CD4-positive, alpha-beta memory T cell (primary cell): ENCODE data around the gene GRIFIN. TPM values are rescaled to one million over a fixed set of nuclear protein-coding genes. Genes with fewer than 3 reads are reported as not detected.

Experiments used
- CTCF ChIA-PET: fragments of 350-600 bp; sonication (Branson Sonifier 250); formaldehyde crosslinking; loops from one replicate; lab custom pipeline; 2021; ENCODE audit warnings: inconsistent platforms; ENCODE audit not compliant: partially characterized antibody; lab: Charles Lee
- POLR2A ChIA-PET: fragments of 350-600 bp; sonication (Branson Sonifier 250); formaldehyde crosslinking; loops from one replicate; lab custom pipeline; 2021; ENCODE audit not compliant: partially characterized antibody; lab: Charles Lee
- DNase-seq, 5 donors: peaks; one replicate each; pipeline versions ENCODE4 v3.0.0 to v3.0.0-alpha.2; 2020 to 2022; ENCODE audit warnings: mixed read lengths in 1 of 5
- H3K27ac ChIP-seq: one replicate; pipeline ENCODE4 v1.7.0; 2013; ENCODE audit warnings: low read depth, low read length
- H3K27me3 ChIP-seq: 2 replicates; pipeline ENCODE4 v1.7.0; 2013; ENCODE audit warnings: mild to moderate bottlenecking, low read length, moderate library complexity; ENCODE audit not compliant: insufficient read depth
- H3K36me3 ChIP-seq: 2 replicates; pipeline ENCODE4 v1.7.0; 2013; ENCODE audit warnings: mild to moderate bottlenecking, low read length, moderate library complexity; ENCODE audit not compliant: insufficient read depth
- H3K4me1 ChIP-seq: 2 replicates; pipeline ENCODE4 v1.7.0; 2013; ENCODE audit warnings: mild to moderate bottlenecking, low read length, moderate library complexity; ENCODE audit not compliant: insufficient read depth
- H3K4me3 ChIP-seq, 2 donors: one replicate each; pipeline ENCODE4 v1.7.0; 2013; ENCODE audit warnings: low read length in 2 of 2, mild to moderate bottlenecking in 1 of 2
- H3K9me3 ChIP-seq, 2 donors: one replicate each; pipeline ENCODE4 v1.7.0; 2013; ENCODE audit warnings: low read length in 2 of 2, control low read depth in 1 of 2; ENCODE audit not compliant: control insufficient read depth in 1 of 2
- H3K27ac Mint-ChIP-seq, 7 donors: one replicate each; pipeline ENCODE4 v1.8.0; 2020 to 2021; ENCODE audit warnings: mixed read lengths in 7 of 7, mild to moderate bottlenecking in 6 of 7, inconsistent platforms in 3 of 7, moderate library complexity in 3 of 7
- H3K27me3 Mint-ChIP-seq, 2 donors: one replicate each; pipeline ENCODE4 v1.8.0; 2020 to 2021; ENCODE audit warnings: mixed read lengths in 2 of 2
- H3K36me3 Mint-ChIP-seq, 2 donors: one replicate each; pipeline ENCODE4 v1.8.0; 2020 to 2021; ENCODE audit warnings: mixed read lengths in 2 of 2, inconsistent platforms in 1 of 2, mild to moderate bottlenecking in 1 of 2
- H3K4me1 Mint-ChIP-seq, 4 donors: one replicate each; pipeline ENCODE4 v1.8.0; 2020 to 2021; ENCODE audit warnings: mixed read lengths in 4 of 4, mild to moderate bottlenecking in 1 of 4
- H3K4me3 Mint-ChIP-seq, 8 donors: one replicate each; pipeline ENCODE4 v1.8.0; 2020 to 2021; ENCODE audit warnings: mixed read lengths in 8 of 8, mild to moderate bottlenecking in 7 of 8, moderate library complexity in 6 of 8, inconsistent platforms in 3 of 8
- H3K9me3 Mint-ChIP-seq, 8 donors: one replicate each; pipeline ENCODE4 v1.8.0; 2020 to 2021; ENCODE audit warnings: mixed read lengths in 8 of 8, mild to moderate bottlenecking in 5 of 8, inconsistent platforms in 3 of 8, moderate library complexity in 1 of 8
- intact Hi-C: fragments of 100-400 bp; cut with micrococcal nuclease; formaldehyde crosslinking; loops from one replicate; pipeline ENCODE4 v1.15.1; 2023
- polyA plus RNA-seq, 2 donors: library from polyadenylated mRNA; unstranded; fragments of 300-500 nt; fragmentation: Illumina TruSeq; gene quantifications; one replicate each; pipeline ENCODE4 v1.2.3, GENCODE V29; 2021
- total RNA-seq, 2 experiments: library from RNA; stranded (reverse); gene quantifications; one replicate each; pipeline ENCODE4 v1.2.3, GENCODE V29; 2021

Gene GRIFIN
- total and polyA plus RNA-seq, 4 experiments from 2014 or later, result not detected

DNA sequence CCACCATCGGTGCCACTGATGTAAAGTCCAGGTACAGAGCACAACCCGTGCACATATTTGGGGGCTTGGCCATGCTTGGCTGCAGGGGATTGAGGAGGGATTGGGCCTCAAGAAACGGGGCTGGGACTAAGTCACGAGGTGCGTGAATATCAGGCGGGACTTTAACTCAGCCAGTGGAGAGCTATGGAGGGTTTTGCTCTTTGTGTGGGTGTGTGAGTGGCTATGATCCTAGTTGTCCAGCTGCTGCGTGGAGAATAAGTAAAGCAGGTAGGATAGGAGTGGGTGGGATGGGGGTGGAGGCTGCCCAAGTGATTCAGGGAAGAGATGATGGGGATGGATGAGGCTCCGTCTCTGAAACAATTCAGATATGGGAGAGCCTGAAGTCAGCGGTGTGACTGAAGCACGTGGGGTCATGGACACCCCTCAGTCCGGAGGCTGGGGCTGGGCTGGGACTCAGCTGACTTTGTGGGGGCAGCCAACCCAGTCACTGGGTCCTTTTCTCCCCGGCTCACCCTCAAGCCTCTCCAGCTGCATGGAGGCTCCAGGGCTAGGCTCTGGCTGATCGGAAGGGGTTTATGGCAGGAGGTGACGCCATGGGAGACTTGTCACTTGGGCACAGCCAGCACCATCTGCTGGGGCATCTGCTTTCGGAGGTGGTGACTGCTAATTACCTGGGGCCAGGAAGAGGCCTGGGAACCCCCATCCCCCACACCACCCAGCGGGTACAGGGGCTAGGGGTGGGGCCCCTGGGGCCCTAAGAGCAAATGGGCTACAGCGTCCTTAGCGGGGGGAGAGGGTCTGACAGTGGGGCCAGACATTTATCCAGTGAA, 41.7 kb upstream of the GRIFIN start:
- Histone ChIP-seq H3K27ac (no peak overlapping the region), H3K4me3 (peak overlapping the region in 1 of 2 donors; percentile 49), H3K4me1 (peaks cover 31% of the 10 kb centered on the region), H3K9me3 (no peaks in the 10 kb centered on the region), H3K36me3 (no peaks in the 10 kb centered on the region), H3K27me3 (no peaks in the 10 kb centered on the region)
- Mint-ChIP-seq H3K9me3 (no peaks in the 10 kb centered on the region), H3K36me3 (peaks cover 16 to 22% of the 10 kb centered on the region in 2 donors), H3K4me1 (peaks cover 15 to 48% (median 26%) of the 10 kb centered on the region in 4 donors), H3K4me3 (peak overlapping the region; percentile 78 to 87 (median 84)), H3K27ac (peak overlapping the region; percentile 64 to 87 (median 78)), H3K27me3 (no peaks in the 10 kb centered on the region)
- DNase-seq, result peak in 1 of 5 donors; percentile 49
- ChIA-PET POLR2A (interaction anchor here (0.8 to 15.7 kb wide), 3 partner anchors 7 to 49 kb away, joined by 3 to 511 read pairs (median 96); no protein-coding TSS in a partner anchor), CTCF (interaction anchor here (0.6 kb wide), 1 partner anchor 34 kb away, joined by 3 read pairs; no protein-coding TSS in a partner anchor)
- intact Hi-C loops, result no loop called here

GRCh38 chr7:2517026-2517425, 40.8 kb upstream of the GRIFIN start:
- intact Hi-C loops, result no loop called here
- Mint-ChIP-seq H3K4me3 (peak overlapping the region in 1 of 8 donors; percentile 15), H3K27me3 (no peaks in the 10 kb centered on the region), H3K27ac (peak overlapping the region in 1 of 7 donors; percentile 84), H3K36me3 (peaks cover 10 to 17% of the 10 kb centered on the region in 2 donors), H3K9me3 (no peaks in the 10 kb centered on the region), H3K4me1 (peaks cover 22 to 48% (median 30%) of the 10 kb centered on the region in 4 donors)
- Histone ChIP-seq H3K4me3 (no peak overlapping the region), H3K27ac (no peak overlapping the region), H3K9me3 (no peaks in the 10 kb centered on the region), H3K4me1 (peaks cover 35% of the 10 kb centered on the region), H3K27me3 (no peaks in the 10 kb centered on the region), H3K36me3 (no peaks in the 10 kb centered on the region)
- no peak for DNase-seq
- ChIA-PET CTCF (no interaction called here), POLR2A (interaction anchor here (0.8 to 15.7 kb wide), 4 partner anchors 6 to 48 kb away, joined by 3 to 511 read pairs (median 50); no protein-coding TSS in a partner anchor)

DNA sequence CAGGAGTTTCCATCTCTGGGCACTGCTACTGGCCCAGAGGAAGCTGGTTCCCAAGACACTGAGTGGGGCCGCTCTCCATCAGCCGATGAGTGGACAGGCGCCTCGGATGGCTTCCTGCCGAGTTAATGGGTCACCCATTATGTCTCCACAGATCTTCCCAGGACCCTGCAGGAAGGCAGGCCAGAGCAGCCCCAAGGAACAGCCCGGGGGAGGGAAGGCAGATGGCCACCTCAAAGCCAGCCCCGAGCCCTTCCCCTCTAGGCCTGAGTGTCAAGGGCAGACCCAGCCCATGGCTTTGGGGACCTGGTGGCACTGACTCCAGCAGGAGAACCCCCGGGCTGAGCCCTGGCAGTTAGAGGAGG, 40.0 kb upstream of the GRIFIN start:
- no peak overlapping the region for H3K4me3 ChIP-seq
- H3K36me3 ChIP-seq, result no peaks in the 10 kb centered on the region
- H3K9me3 ChIP-seq, result no peaks in the 10 kb centered on the region
- no peaks in the 10 kb centered on the region for H3K27me3 ChIP-seq
- H3K27ac Mint-ChIP-seq, result no peak overlapping the region
- intact Hi-C loops, result no loop called here
- H3K9me3 Mint-ChIP-seq, result no peaks in the 10 kb centered on the region
- ChIA-PET POLR2A (interaction anchor here (1.4 to 15.7 kb wide), 2 partner anchors 6 to 13 kb away, joined by 4 to 511 read pairs; no protein-coding TSS in a partner anchor), CTCF (no interaction called here)
- H3K4me1 Mint-ChIP-seq, result peaks cover 25 to 51% (median 32%) of the 10 kb centered on the region in 4 donors
- H3K27ac ChIP-seq, result no peak overlapping the region
- H3K36me3 Mint-ChIP-seq, result peaks cover 4 to 11% of the 10 kb centered on the region in 2 donors
- H3K4me3 Mint-ChIP-seq, result no peak overlapping the region
- no peak for DNase-seq
- no peaks in the 10 kb centered on the region for H3K27me3 Mint-ChIP-seq
- peaks cover 40% of the 10 kb centered on the region for H3K4me1 ChIP-seq

- H3K4me3 Mint-ChIP-seq, result no peak overlapping the region
- no peak for DNase-seq
- intact Hi-C loops, result no loop called here
- ChIA-PET CTCF (no interaction called here), POLR2A (interaction anchor here (0.9 to 1.4 kb wide), 2 partner anchors 11 to 13 kb away, joined by 3 to 4 read pairs; no protein-coding TSS in a partner anchor)
- no peaks in the 10 kb centered on the region for H3K9me3 ChIP-seq
- H3K27ac Mint-ChIP-seq, result peak overlapping the region in 1 of 7 donors; percentile 24
- H3K9me3 Mint-ChIP-seq, result no peaks in the 10 kb centered on the region
- H3K27me3 ChIP-seq, result no peaks in the 10 kb centered on the region
- H3K27ac ChIP-seq, result no peak overlapping the region
- H3K4me1 Mint-ChIP-seq, result peaks cover 25 to 53% (median 36%) of the 10 kb centered on the region in 4 donors
- H3K4me1 ChIP-seq, result peaks cover 46% of the 10 kb centered on the region
- no peaks in the 10 kb centered on the region for H3K36me3 ChIP-seq
- no peak overlapping the region for H3K4me3 ChIP-seq
- peaks cover under 1 to 8% of the 10 kb centered on the region in 2 donors for H3K36me3 Mint-ChIP-seq
- no peaks in the 10 kb centered on the region for H3K27me3 Mint-ChIP-seq
Observed at GRCh38 chr7:2515424-2516193, 39.4 kb upstream of the GRIFIN start.

DNA sequence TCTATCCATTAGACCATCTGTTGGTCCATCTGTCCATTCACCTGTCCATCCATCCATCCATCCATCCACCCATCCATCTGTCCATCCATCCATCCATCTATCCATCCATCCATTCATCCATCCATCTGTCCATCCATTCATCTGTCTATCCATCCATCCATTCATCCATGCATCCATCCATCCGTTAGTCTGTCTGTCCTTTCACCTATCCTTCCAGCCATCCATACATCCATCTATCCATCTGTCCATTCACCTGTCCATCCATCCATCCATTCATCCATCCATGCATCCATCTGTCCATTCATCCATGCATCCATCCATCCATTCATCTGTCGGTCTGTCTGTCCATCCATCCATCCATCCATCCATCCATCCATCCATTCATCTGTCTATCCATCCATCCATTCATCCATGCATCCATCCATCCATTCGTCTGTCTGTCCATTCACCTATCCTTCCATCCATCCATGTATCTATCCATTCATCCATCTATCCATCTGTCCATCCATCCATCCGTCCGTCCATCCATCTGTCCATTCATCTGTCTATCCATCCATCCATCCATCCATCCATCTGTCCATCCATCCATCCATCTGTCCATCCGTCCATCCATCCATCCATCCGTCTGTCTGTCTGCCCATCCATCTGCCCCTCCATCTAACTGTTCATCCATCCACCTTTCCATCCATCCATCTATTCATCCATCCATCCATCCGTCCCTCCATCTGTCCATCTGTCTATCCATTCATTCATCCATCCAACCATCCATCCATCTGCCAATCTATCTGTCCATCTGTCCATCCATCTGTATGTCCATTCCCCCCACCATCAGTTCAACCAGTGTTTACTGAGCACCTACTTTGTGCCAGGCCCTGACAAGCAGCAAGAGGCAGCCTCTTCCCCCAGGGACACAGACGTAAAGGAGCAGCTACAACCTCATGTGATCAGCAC, 38.5 kb upstream of the GRIFIN start:
- Histone ChIP-seq H3K4me3 (no peak overlapping the region), H3K27me3 (no peaks in the 10 kb centered on the region), H3K36me3 (no peaks in the 10 kb centered on the region), H3K27ac (no peak overlapping the region), H3K9me3 (no peaks in the 10 kb centered on the region), H3K4me1 (peaks cover 54% of the 10 kb centered on the region)
- Mint-ChIP-seq H3K9me3 (no peaks in the 10 kb centered on the region), H3K27ac (no peak overlapping the region), H3K27me3 (no peaks in the 10 kb centered on the region), H3K4me3 (no peak overlapping the region), H3K4me1 (peaks cover 28 to 56% (median 43%) of the 10 kb centered on the region in 4 donors), H3K36me3 (peaks cover 0 to 2% of the 10 kb centered on the region in 2 donors)
- CTCF ChIA-PET, result no interaction called here
- intact Hi-C loops, result no loop called here
- POLR2A ChIA-PET, result interaction anchor here (0.9 kb wide), 1 partner anchor 12 kb away, joined by 3 read pairs; no protein-coding TSS in a partner anchor
- no peak for DNase-seq

- Mint-ChIP-seq H3K4me1 (peaks cover 31 to 66% (median 52%) of the 10 kb centered on the region in 4 donors), H3K27ac (peak overlapping the region in 3 of 7 donors; percentile 63 to 99 (median 98)), H3K4me3 (no peak overlapping the region), H3K27me3 (no peaks in the 10 kb centered on the region), H3K9me3 (no peaks in the 10 kb centered on the region), H3K36me3 (peaks cover 0 to 1% of the 10 kb centered on the region in 2 donors)
- intact Hi-C loops, result no loop called here
- Histone ChIP-seq H3K4me1 (peaks cover 60% of the 10 kb centered on the region), H3K4me3 (no peak overlapping the region), H3K9me3 (no peaks in the 10 kb centered on the region), H3K27me3 (no peaks in the 10 kb centered on the region), H3K27ac (no peak overlapping the region), H3K36me3 (no peaks in the 10 kb centered on the region)
- CTCF ChIA-PET, result no interaction called here
- no peak for DNase-seq
- POLR2A ChIA-PET, result interaction anchor here (7.2 kb wide), 1 partner anchor 10 kb away, joined by 511 read pairs; the partner anchor contains the start of gene LFNG
Observed at GRCh38 chr7:2513702-2514101, 37.5 kb upstream of the GRIFIN start.
